Lower lobe of right lung (tissue), 2 donors: ENCODE data around the gene EIF4G1. TPM values are rescaled to one million over a fixed set of nuclear protein-coding genes. Genes with fewer than 3 reads are reported as not detected.

Experiments
- ATAC-seq, 2 donors: fragments of 200-7000 bp; cut with Tn5 transposase; one replicate each; pipeline ENCODE4 v1.9.1; 2020 to 2022; ENCODE audit warnings: mild to moderate bottlenecking in 2 of 2, moderate library complexity in 2 of 2
- DNase-seq: peaks from one replicate; pipeline ENCODE4 v3.0.0-alpha.2; 2020
- H3K27ac ChIP-seq: fragments of 200-600 bp; one replicate; pipeline ENCODE4 v1.8.0; 2022
- H3K27me3 ChIP-seq: fragments of 200-600 bp; one replicate; pipeline ENCODE4 v1.8.0; 2022; ENCODE audit warnings: low read depth
- H3K36me3 ChIP-seq: fragments of 200-600 bp; one replicate; pipeline ENCODE4 v1.8.0; 2022; ENCODE audit warnings: mild to moderate bottlenecking
- H3K4me1 ChIP-seq: fragments of 200-600 bp; one replicate; pipeline ENCODE4 v1.8.0; 2022
- H3K4me3 ChIP-seq: fragments of 200-600 bp; one replicate; pipeline ENCODE4 v1.8.0; 2022; ENCODE audit warnings: mild to moderate bottlenecking
- H3K9me3 ChIP-seq: fragments of 200-600 bp; one replicate; pipeline ENCODE4 v1.8.0; 2022
- intact Hi-C: fragments of 100-400 bp; cut with DNase I; formaldehyde crosslinking; loops from one replicate; pipeline ENCODE4 v1.11.0; 2022
- total RNA-seq: library from RNA; stranded (reverse); fragmentation: NEBNext Ultra II Directional; extraction: Animal tissue kit (Norgen Biotek cat#: 25700); gene quantifications from one replicate; pipeline ENCODE4 v1.2.1, GENCODE V29; 2021
- TF ChIP-seq, protein P1 (sequence below): fragments of 200-600 bp; IDR thresholded peaks from one replicate; pipeline ENCODE4 v1.8.0; 2022; ENCODE audit warnings: antibody characterized with exemption, mild to moderate bottlenecking
- donor health status: DM: no; HTN: yes; CAD: no; lungs with severe emphysema.

Gene EIF4G1
- total RNA-seq, 1 donor from 2014 or later: 271 TPM

DNA sequence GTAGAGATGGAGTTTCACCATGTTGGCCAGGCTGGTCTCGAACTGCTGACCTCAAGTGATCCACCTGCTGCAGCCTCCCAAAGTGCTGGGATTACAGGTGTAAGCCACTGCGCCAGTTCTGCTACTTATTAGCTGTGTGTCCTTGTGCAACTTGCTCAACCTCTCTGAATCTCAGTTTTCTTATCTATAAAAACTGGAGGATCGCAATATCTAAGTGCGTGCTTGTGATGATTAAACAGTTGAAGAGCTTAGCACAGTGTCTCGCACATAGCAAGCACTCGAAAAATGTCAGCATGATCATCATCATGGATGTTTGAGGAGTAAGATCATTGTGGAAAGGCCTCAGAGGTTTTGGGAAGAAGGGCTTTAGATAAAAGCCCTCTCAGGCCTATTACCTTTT is 36.2 kb downstream of the EIF4G1 start:
- TF ChIP-seq, protein P1, sequence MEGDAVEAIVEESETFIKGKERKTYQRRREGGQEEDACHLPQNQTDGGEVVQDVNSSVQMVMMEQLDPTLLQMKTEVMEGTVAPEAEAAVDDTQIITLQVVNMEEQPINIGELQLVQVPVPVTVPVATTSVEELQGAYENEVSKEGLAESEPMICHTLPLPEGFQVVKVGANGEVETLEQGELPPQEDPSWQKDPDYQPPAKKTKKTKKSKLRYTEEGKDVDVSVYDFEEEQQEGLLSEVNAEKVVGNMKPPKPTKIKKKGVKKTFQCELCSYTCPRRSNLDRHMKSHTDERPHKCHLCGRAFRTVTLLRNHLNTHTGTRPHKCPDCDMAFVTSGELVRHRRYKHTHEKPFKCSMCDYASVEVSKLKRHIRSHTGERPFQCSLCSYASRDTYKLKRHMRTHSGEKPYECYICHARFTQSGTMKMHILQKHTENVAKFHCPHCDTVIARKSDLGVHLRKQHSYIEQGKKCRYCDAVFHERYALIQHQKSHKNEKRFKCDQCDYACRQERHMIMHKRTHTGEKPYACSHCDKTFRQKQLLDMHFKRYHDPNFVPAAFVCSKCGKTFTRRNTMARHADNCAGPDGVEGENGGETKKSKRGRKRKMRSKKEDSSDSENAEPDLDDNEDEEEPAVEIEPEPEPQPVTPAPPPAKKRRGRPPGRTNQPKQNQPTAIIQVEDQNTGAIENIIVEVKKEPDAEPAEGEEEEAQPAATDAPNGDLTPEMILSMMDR: no peak
- intact Hi-C loops: no loop called here
- ATAC-seq: no peak

DNA sequence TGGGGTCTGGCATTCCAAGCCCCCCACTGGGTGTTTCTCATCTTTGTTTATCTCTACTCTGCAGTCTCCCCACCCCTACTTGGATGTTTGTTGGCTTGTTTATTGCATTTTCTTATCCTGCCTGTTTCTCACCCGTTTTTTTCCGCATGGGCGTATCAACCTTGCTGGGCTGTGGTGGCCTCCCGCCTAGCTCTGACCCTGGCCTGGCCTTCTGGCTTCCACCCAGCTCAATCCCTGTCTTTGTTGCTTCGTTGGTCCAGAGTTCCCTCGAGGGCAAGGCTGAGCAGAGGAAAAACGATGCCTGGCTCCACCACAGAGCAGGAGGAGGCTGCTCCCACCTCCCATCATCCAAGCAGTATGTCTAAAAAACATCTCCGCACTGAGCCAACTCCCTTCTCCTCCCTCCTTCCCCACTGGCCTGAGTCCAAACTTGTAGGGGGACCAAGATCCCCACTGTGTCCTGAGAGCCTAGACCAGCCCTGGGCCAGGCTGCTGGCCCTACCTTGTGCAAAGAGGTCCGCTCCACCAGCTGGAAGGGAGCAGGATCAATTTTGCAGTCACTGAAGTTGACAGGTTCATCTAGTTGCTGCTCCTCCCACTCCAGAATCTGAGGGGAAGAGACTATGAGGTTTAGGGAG is 37.2 kb downstream of the EIF4G1 start:
- intact Hi-C loops: no loop called here
- Histone ChIP-seq H3K4me3 (no peak overlapping the region), H3K9me3 (no peaks in the 10 kb centered on the region), H3K36me3 (peaks cover under 1% of the 10 kb centered on the region), H3K27ac (no peak overlapping the region), H3K27me3 (no peaks in the 10 kb centered on the region), H3K4me1 (no peaks in the 10 kb centered on the region)
- TF ChIP-seq, protein P1: no peak
- no peak for DNase-seq
- ATAC-seq: no peak

More for the DNA sequence above, 36.2 kb downstream of the EIF4G1 start:
- no peaks in the 10 kb centered on the region for H3K9me3 ChIP-seq
- H3K36me3 ChIP-seq: no peaks in the 10 kb centered on the region
- H3K27me3 ChIP-seq: no peaks in the 10 kb centered on the region
- peaks cover 4% of the 10 kb centered on the region for H3K4me1 ChIP-seq
- no peak overlapping the region for H3K27ac ChIP-seq
- DNase-seq: no peak
- H3K4me3 ChIP-seq: no peak overlapping the region

DNA sequence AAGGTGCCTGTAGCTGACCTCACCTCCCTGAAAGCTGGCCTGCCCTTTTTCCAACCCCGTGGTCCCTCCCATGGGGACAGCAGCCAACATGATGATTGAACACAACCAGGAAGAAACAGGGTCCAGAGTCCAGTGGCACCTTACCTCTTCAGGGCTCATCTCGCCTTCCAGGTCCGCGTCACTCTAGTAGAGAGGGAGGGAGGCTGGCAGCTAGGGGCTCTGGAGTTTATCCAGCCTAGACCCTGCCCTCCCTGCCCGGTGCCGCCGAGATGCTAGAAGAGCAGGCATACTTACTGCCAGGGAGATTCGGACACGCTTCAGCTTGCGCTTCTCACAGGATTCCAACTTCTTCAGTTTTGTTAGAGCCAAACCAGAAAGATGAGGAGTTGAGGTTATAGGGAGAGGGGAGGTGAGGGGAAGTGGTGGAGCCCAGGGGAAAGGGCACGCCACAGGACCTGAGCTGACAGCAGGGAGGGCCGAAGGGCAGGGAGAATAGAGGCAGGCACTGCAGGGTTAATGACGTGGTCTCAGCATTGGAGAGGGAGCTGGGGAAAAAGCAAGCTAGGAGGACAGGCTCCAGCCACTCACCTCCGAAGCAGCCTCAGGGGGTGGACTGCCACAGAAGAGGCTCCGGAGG is 37.9 kb downstream of the EIF4G1 start:
- Histone ChIP-seq H3K27me3 (no peaks in the 10 kb centered on the region), H3K4me1 (no peaks in the 10 kb centered on the region), H3K4me3 (no peak overlapping the region), H3K9me3 (no peaks in the 10 kb centered on the region), H3K27ac (no peak overlapping the region), H3K36me3 (peaks cover 6% of the 10 kb centered on the region)
- DNase-seq: no peak
- intact Hi-C loops: no loop called here
- TF ChIP-seq, protein P1: no peak
- no peak for ATAC-seq

DNA sequence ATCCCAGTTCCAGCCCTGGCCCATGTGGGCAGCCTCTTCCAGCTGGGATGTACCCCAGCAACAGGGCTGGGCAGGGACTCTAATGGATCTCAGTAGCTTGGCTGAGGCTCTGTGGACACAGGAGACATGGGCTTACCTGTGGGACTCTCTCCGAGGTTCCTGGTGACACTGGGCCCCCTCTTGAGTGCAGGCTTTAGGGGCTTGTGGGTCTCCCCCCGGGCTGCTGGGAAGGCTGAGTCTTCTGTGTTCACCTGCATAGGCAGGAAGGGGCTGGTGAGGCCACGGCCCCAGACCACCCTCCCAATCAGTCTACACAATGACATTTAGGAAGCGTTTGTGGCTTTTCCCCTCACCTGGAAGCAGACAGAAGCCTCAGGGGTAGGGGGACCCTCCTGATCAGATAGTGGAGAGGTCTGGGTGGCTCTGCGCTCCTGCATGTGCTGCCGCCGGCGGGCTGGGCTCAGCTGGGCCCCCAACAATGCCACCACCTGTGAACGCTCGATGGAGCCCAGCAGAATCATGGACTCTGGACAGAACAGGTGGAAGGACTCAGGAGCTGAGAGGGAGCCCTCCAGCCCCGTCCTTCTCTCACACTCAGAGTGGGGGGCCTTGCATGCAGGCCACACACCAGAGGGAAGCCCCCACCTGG is 38.6 kb downstream of the EIF4G1 start:
- no peak for DNase-seq
- intact Hi-C loops: no loop called here
- Histone ChIP-seq H3K27ac (no peak overlapping the region), H3K36me3 (peaks cover 6% of the 10 kb centered on the region), H3K4me1 (no peaks in the 10 kb centered on the region), H3K9me3 (no peaks in the 10 kb centered on the region), H3K27me3 (no peaks in the 10 kb centered on the region), H3K4me3 (no peak overlapping the region)
- ATAC-seq: no peak
- TF ChIP-seq, protein P1: no peak

DNA sequence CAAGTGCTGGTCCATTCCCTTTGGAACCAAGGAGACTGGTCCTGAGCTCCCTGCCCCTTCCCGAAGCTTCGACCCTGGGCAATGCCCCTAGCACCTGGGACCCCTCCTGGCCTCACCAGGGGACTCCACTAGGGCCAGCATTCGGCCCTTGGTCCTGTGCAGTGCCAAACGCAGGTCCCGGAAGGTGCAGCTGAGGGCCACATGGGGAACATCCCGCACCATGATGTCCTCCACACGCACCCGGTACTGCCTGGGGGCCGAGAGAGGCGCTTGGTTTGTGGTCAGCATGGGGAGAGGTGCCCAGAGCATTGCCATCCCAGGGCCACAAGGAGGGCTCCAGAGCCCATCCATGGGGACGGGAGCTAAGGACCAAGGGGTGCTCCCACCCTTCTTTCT is 39.1 kb downstream of the EIF4G1 start:
- TF ChIP-seq, protein P1: no peak
- no peak for DNase-seq
- intact Hi-C loops: no loop called here

More for the DNA sequence above, 39.1 kb downstream of the EIF4G1 start:
- H3K4me1 ChIP-seq: no peaks in the 10 kb centered on the region
- peaks cover 10% of the 10 kb centered on the region for H3K36me3 ChIP-seq
- H3K27ac ChIP-seq: no peak overlapping the region
- no peak for ATAC-seq
- H3K9me3 ChIP-seq: no peaks in the 10 kb centered on the region
- no peaks in the 10 kb centered on the region for H3K27me3 ChIP-seq
- H3K4me3 ChIP-seq: no peak overlapping the region
